ENCODE results near the gene MYO5C.
"Not testable (repeated sequence)": the region's sequence is repeated elsewhere in the genome, so short reads cannot be mapped to it uniquely, and the experiment has no call there.

The MYO5C gene

DNA sequence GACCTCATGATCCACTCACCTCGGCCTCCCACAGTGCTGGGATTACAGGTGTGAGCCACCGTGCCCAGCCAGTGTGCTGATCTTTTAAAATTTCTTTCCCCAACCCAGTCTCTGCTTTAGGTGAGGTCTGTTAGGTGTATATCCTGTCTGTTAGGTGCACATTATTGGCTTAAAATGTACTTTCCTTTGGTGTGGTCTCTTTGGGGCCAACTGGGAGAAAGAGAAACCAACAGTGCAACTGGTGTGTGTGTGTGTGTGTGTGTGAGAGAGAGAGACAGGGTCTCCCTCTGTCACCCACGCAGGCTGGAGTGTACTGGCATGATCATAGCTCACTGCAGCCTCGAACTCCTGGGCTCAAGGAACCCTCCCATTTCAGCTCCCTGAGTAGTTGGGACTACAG lies 54.1 kb downstream of the MYO5C start:
- no peak for DNase-seq (ENCODE audit: low spot score)

DNA sequence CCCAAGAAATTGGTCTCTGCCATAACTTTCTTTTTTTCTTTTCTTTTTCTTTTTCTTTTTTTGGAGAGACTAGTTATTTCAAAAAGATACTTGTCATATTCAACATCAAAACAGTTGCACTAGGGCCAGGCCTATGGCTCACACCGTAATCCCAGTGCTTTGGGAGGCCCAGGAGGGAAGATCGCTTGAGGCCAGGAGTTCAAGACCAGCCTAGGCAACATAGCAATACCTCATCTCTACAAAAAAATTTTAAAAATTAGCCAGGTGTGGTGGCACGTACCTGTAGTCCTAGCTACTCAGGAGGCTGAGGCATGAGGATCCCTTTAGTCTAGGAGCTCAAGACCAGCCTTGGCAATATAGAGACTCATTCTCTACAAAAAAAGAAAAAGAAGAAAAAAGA lies 55.4 kb downstream of the MYO5C start:
- no peak for DNase-seq (ENCODE audit: low spot score)

DNA sequence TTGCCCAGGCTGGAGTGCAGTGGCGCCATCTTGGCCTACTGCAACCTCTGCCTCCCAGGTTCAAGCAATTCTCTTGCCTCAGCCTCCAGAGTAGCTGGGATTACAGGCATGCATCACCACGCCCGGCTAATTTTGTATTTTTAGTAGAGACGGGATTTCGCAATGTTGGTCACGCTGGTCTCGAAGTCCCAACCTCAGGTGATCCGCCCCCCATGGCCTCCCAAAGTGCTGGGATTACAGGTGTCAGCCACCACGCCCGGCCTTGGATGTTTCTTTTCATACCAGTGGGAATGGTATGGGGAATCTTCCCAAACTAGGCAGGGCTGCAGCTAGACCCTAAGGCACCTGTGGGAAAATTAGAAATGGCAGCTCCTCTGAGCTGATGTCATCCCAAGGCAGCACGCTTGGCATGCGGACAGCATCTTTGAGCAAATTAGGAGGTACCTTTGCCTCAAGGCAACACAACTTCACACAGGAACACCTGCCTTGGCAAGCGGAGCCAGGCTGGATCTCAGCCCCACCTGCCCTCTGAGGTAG lies 56.5 kb downstream of the MYO5C start:
- DNase-seq (ENCODE audit: low spot score), result not testable (repeated sequence)

DNA sequence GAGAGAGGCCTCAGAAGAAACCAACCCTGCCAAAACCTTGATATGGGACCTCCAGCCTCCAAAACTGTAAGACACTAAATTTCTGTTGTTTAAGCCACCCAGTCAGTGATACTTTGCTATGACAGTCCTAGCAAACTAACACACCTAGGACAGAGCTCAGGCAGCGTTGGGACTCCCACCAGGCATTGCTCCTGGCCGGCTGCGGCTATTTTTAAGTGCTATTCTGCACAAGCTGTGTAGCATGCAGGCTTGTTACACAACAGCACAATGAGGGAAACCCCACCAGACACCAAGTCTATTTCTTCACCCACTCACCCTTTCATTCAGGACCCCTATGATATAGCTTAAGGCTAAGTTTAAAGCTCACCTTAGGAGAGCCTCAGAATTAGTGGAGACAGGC lies 57.5 kb downstream of the MYO5C start:
- DNase-seq (ENCODE audit: low spot score), result no peak

DNA sequence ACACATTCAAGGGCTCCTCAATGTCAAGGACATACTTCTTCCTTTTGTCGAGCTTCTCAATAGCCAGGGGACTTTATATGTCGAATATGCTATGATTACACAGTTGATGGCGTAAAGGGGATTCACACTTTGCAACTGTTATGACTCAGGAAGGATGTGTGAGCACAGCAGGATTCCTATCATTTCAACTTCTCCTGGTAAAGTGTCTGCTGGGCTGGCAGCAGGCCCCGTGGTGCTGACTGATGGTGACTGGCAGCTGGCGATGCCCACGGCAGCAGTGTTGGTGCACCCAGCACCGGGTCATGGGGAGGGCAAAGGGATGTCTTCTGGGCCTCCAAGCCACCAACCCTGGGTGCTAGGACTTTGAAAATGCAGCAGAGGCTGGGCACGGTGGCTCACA lies 59.6 kb downstream of the MYO5C start:
- DNase-seq (ENCODE audit: low spot score), result no peak

DNA sequence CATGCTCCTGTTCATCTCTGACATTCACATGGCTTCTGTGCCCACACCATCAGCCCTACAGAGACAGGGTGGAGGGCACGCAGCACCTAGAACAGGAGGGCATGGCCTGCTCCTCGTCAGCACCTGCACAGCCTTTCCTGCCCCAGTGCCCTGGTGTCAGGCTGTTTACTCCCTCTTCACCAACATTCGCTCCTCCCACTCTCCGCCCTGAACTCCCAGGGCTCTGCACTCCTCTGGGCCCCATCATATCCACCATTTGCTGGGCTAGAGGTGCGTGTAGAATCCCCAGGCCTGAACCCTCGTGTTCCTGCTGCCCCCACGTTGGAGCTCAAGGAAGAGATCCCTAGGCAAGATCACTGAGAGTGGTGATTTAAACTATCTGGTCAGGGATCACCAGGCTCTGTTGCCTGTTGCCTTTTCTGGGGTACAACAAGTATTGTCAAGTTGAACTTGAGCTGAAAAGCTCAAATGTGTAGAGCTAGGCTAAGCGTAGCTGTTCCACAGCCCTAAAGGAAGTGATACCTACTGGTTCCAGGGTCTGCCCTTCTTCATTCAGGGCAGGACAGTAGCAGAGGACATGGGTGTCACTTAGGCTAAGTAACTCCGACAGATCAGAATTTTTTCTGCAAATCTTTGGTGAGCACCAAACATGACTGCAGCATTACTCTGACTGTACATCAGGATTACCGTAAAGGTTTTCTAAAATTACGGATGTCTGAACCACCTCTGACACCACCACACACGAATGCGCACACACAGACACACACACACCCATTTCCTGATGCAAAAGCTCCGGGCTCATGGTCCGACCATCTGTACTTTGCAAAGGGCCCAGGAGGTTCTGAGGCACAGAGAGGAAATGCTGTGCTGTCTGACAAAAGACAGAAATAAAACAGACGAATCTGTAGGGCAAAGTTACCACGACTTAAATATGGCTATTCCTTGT lies 60.7 kb downstream of the MYO5C start:
- DNase-seq (ENCODE audit: low spot score), result no peak

DNA sequence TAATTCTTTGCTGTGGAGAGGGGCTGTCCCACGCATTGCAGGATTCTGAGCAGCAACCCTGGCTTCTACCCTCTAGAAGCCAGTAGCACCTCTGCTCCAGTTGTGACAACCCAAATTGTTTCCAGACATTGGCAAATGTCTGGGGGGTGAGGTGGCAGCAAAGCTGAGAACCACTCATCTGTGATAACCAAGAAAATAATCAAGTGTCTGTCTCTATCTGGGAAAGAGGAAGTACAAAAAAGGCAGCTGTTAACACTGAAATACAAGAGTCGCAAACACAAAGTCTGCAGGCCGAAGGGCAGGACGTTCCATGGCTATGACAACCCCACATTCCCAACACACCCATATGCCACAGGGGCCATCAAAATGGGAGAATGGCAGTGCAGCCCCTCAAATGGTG lies 62.2 kb downstream of the MYO5C start:
- peak; percentile 68 for DNase-seq (ENCODE audit: low spot score)

DNA sequence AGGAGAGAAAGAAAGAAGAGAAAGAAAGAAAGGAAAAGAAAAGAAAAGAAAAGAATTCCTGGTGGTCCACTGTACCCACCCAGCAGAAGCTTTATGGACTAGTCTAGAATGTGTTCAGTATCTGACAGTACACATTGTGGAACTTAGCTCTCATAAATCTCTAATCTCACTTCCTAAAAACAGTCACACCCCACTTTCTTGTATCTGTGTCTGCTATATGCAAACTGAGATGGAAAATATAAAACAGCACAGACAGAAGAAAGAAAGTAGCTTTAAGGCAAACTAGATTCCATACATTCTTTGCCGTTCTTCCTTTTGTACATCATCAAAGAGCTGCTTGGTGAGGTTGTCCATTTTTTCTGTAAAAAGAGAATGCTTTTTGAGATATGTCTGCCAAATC lies 63.3 kb downstream of the MYO5C start:
- no peak for DNase-seq (ENCODE audit: low spot score)

DNA sequence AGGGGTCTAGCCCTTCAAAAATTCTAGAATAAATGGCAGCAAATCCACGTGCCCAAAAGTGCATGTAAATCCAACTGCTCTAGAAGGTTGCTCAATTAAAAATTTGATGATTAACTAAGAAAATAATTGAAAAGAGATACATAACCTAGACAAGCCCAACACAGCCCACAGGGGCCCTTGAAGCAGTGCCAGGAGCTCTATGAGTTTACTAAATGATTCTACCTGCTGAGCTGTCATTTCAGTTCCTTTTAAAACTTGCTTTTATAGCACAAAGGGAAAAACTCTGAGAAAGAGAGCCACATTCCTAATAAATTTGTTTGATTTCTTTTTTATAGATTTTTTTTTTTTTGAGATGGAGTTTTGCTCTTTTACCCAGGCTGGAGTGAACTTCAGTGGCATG lies 65.5 kb downstream of the MYO5C start:
- no peak for DNase-seq (ENCODE audit: low spot score)

DNA sequence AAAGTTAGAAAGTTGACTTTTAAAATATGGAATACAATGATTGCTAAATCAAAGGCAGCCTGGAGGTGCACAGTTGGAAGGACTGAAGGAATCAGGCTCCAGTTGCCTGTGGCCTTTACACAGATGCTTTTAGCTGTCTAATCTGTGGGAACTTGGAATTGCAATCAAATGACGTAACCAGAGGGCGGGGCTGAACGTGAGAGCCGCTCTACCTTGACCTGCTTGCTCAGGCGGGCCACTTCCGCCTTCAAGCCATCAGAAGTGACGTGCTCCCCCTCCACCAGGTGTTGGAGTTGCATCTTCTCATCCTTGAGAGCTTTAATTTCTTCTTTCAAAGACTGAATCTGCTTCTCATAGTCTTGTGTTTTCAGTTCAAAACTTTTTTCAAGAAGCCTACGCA lies 66.7 kb downstream of the MYO5C start:
- peak; percentile 93 for DNase-seq (ENCODE audit: low spot score)

DNA sequence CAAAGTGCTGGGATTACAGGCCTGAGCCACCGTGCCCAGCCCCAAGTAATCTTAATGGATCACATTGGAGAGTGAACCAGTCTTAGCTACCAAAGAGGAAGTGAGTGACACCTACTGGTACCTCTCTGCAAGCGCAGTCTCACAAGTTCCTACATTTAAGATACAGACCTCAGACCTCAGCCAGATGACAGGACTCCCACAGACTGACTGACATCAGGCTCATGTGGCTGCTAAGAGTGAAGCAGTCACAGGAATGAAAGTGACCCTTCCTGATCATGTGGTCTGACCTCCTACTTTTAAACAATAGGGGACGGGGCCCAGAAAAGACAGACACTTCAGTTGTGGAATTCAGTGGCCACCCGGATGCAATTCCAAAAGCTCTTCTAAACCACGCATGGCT lies 68.1 kb downstream of the MYO5C start:
- DNase-seq (ENCODE audit: low spot score), result peak; percentile 83

DNA sequence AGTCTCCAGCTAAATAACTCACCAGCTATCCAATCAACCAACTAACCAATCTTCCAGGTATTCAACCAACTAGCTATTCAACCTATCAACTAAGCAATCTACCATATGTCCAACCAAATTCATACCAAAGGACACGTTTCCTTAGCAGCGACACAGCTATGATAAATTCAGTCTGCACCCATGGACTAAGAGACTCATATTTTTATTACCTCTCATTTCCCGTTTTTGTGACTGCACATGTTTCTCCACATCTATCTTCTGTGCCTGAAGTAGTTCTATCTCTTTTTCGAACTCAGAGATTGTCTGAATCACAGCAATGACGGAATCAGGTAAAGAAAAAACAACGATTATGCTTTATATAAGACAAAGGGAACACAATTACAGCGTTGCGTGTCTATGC lies 70.4 kb downstream of the MYO5C start:
- no peak for DNase-seq (ENCODE audit: low spot score)

DNA sequence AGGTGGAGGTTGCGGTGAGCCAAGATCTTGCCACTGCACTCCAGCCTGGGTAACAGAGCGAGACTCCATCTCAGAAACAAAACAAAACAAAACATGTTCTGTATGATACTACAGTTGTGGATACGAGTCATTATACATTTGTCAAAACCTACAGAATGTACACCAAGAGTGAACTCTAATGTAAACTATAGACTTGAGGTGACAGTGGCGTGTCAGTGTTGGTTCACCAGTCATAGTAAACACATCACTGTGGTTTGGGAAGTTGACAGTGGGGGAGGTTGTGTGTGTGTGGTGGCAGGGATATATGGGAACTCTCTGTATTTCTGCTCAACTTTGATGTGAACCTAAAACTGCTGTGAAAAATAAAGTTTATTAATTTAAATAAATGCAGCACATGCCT lies 71.4 kb downstream of the MYO5C start:
- DNase-seq (ENCODE audit: low spot score), result no peak

DNA sequence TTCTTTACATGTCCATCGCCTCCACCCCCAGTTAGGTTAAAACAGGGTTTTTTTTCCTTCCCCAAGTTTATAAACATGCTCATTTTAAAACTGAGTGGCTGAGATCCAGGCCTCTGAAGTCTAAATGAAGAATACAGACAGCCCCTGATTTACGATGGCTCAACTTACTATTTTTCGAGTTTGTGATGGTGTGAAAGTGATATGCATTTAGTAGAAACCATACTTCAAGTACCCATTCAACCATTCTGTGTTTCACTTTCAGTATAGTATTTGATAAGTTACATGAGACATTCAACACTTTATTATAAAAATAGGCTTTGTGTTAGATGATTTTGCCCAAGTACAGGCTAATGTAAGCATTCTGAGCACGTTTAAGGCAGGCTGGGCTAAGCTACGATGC lies 73.9 kb downstream of the MYO5C start:
- DNase-seq (ENCODE audit: low spot score), result no peak

DNA sequence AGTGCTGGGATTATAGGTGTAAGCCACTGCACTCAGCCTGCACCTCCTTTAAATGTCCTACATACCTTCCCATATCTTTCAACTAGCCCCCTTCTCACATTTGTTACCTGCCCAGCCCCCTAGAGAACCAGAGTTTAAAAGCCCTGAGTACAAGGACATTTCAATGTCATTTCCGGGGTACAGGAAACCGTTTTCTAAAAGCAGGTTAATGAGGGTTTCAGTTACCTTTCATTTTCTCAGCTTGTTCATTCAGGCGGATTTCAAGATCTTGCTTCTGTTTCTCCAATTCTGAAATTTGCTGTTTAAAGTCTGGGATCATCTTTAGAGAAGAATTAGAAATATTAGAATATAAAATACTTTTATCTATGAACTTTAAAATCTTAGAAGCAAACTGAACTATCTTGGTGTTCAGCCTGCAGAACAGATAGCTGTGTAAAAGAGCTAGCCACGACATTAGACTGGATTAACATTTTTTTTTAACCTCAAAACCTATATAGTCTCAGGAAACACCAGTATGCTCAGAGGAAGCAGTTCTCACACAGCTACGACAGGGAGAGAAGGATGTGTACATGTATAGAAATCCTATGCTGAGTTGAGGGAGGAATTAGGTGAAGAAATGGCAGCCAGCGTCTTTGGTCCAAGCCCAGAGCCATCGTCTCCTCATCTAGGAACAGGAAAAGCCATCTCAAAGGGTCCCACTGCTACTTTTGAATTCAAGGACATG lies 74.5 kb downstream of the MYO5C start:
- no peak for DNase-seq (ENCODE audit: low spot score)

DNA sequence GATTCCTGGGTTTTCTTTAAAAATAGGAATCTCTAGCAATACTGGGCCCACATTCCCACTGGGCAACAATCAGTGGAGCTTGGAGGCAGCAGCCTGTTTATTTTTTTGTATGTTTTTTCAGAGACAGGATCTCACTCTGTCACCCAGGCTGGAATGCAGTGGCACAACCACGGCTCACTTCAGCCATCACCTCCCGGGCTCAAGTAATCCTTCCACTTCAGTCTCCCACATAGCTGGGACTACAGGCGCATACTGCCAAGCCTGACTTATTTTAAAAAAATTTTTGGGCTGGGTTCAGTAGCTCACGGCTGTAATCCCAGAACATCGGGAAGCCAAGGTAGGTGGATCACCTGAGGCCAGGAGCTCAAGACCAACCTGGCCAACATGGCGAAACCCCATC lies 75.4 kb downstream of the MYO5C start:
- DNase-seq (ENCODE audit: low spot score), result no peak

DNA sequence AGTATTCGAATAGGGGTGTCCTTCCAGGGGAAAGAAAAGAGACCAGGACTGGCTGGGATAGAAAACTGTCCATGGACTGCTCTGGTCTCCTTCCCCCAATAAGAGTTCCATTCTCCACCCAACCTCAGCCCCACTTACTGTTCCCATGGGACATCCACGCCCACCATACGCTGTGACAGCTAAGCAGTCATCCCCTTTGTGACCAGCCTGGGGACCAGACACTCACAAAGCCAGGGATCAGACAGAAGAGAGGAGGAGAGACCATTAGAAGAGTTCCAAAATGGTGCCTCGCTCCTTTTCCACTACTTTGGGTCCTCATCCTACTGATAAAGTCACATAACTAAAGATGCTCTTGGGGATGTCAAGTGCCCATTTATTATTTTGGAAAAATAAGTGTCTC lies 76.8 kb downstream of the MYO5C start:
- DNase-seq (ENCODE audit: low spot score), result no peak

DNA sequence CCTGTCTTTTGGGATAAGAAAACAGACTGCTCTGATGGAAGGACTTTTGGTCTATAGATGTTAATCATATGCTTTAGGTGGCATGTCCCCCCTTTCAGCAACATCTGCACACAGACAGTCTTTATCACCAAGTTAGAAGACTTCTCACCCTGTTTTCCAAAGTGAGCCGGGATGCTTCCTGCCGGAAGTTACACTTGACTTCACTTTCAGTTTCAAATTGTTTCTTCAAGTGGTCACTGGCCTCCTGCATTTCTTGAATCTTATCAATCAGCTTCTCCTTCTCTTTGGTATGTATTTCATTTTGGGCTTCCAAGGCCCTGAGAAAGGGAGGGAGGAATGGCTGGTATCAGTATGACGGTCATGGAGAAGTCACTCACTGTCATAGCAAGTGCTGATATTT lies 77.2 kb downstream of the MYO5C start:
- peak; percentile 30 for DNase-seq (ENCODE audit: low spot score)

DNA sequence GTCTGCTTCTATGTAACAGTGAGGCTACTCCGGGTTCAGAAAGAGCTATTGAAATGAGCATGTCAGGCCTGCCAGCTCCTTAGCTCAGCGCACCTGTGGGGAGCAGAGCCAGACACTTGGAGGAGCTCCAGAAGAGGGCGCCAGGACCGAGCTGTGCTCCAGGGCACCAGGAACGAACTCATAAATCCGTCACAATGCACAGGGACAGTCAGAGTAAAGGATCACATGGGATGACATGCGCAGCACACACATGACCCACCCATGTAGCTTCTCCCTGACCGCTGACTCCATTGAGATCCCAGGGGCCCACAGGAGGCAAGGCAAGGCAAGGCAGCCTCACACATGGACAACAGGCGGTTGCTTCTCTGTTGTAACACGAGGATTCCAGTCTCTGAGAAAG lies 78.4 kb downstream of the MYO5C start:
- peak; percentile 7 for DNase-seq (ENCODE audit: low spot score)

DNA sequence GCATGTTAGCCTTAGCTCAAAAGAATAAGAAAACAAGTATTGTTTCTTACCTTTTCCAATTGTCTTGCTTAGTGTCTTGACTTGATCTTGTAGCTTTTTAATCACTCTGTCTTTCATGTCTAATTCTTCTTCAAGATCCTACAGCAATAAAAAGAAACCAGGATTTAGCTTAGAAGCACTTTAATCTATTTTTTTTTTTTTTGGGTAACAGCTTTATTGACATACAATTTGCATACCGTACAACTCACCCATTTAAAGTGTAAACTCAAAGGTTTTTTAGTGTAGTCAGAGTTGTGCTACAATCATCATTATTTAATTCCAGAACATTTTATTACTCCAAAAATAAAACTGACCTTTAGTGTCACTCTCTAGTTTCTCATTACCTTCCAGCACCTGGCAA lies 81.1 kb downstream of the MYO5C start:
- DNase-seq (ENCODE audit: low spot score), result no peak

DNA sequence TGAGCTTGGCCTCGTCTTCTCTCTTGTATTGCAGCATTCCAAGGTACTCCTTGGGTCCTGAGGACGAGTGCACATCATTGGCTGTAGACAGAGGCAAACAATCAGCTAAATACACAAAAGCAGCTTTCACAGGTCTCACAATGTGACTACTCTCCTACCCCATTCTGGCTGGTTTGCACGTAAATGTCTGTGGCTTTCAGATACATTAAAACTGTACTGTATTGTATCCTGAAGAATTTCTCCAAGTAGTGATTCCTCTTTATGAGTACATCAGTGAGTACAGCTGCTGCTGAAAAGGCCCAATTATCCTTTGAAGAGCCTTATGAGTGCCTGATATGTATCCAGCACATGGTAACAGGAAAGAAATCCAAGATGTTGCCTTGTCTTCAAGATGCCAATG lies 82.4 kb downstream of the MYO5C start:
- DNase-seq (ENCODE audit: low spot score), result no peak

DNA sequence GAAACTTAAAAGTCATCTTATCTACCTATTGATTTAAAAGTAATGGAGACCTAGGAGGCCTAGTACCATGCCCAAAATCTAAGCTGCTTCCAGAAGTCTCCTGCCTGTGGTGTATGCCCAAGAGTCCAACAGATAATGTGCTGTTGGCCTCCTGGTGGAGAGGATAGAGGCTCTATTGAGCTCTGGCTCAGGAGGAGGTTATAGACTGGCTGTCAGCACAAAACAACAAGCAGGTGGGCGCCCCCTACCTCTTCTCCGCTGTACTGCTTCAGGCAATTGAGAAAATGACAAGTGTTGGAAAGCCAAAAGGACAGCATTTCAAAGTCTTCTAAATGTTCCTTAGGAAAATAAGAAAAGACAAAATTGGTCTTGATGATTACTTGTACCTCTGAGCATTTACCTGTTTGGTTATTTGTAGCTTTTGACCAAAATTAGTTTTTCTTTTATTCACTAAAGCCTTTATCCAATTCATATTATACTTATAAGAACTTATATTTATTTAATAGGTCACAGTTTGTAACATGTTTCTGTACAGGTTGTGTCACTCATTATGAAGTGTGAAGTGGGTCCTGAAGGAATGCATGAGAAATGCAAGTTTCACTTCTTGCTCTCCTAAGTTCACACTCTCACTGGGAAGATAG lies 87.2 kb downstream of the MYO5C start:
- DNase-seq (ENCODE audit: low spot score), result peak; percentile 60

DNA sequence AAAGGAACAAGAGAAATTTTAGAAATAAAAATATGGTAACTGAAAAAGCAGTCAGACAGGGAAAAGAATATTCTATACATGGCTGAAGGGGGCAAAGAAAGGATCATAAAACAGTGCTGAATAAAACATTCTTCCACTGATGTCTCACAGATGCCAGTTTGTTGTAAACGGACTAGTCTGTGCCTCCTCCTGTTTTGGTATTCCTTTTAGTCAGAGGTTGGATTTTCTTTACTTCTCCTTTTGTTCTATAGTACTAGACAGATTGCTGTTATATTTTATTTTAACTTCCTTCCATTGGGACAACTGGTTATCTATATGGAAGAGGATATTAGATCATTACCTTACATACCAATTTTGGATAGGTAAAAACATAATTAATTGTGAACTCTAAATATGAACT lies 88.4 kb downstream of the MYO5C start:
- no peak for DNase-seq (ENCODE audit: low spot score)

Data from kidney tubule cell (primary cell).